IPS-11a (cell line): ENCODE data around the gene KCNJ10.

Experiments
- H3K4me3 ChIP-seq: one replicate; pipeline ENCODE4 v1.5.1; 2013; ENCODE audit warnings: low read depth, low read length, control low read depth

KCNJ10 gene

DNA sequence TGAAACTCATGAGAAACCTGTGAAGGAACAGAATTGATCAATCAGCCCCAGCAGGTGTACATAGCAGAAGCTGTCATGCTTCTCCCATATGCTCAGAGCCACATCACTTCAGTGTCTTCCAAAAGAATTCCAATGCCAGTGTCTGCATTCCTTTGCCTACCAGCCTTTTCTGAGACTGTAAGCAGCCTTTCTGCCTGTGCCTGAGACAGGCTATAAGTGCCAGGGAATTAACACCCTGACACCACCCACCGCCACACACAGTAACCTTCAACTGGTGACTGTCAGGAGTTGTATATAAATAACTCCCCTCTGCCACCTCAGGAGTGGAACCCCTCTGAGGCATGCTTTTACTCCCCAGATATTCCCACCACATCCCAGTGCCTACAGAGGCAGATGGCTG lies 77.8 kb downstream of the KCNJ10 start:
- H3K4me3 ChIP-seq, result no peak overlapping the region

DNA sequence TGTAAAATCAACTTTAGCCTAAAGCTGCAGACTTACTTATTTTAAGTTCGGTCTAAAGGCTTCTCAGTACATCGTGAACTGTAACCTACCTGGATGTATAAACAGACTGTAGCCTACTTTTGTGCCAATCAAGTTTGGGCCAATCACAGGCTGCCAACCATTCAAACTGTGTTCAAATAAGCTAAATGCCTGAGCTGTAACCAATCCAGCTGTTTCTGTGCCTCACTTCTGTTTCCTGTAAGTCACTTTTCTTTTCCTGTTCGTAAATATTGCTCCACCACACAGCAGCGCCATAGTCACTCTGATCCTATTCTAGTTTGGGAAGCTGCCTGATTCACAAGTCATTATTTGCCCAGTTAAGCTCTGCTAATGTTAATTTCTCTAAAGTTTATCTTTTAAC lies 78.4 kb downstream of the KCNJ10 start:
- H3K4me3 ChIP-seq, result no peak overlapping the region

DNA sequence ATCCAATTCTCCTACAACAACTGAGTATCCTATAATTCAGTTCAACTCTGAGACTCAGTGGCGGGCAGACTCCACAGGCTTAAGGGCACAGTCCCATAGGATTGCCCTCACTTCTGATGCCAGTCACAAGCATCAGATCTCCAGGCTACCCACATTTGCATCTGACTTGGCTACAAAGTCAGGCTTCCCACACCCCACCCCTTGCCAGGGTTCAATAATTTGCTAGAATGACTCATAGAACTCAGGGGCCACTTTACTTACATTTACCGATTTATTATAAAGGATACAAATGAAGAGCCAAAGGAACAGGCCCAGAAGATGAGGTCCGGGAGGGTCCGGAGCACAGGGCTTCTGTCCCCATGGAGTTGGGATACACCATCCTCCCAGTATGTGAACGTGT lies 80.0 kb downstream of the KCNJ10 start:
- no peak overlapping the region for H3K4me3 ChIP-seq

DNA sequence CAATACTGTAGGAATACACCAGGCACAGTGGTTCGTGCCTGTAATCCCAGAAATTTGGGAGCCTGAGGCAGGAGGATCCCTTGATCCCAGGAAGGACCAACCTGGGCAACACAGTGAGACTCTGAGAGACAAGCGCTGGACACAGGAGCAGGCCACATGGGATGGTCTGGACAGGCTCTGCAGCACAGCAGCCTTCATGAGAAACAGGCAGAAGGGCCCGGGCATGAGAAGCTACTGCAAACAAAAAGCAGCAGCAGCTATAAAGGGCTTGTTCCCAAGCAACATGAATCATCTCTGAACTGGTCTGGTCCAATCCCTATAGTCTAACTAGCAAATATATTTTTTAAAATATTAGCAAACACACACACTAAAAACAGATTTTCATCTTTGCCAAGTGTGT lies 80.4 kb downstream of the KCNJ10 start:
- no peak overlapping the region for H3K4me3 ChIP-seq

DNA sequence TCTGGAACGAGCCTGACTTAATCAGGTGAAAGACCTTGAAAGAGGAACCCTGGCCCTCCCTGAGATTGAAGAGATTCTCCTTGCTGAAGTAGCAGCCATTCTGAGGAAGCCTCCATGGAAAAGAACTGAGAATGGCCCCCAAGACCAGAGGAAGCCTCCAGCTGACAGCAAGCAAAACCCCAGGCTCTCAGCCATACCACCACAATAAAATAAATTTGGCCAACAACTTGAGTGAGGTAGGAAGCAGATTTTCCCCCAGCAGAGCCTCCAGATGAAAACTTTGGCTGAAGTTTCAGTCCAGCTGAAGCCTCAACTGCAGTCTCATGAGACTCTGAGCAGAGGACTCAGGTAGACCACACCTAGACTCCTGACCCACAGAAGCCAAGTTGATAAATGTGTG lies 82.0 kb downstream of the KCNJ10 start:
- no peak overlapping the region for H3K4me3 ChIP-seq

DNA sequence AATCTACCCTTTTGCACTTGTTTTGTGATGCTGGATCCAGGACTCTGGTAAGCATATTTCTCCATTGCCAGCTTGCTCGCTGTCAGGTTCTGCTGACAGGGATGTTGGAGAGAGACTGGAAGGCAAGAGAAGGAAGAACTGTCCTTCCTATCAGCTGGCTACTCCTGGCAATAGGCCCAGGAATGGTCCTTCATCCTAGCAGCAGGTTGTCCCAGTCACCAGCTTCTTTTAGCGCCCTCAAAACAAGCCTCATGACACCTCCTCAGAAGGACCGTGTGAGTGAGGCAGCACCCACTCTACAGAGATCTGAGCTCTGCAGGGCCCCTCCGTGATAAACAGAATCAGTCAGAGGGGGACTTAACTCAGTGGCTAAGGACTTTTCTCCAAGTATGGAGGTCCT lies 82.8 kb downstream of the KCNJ10 start:
- H3K4me3 ChIP-seq, result no peak overlapping the region

DNA sequence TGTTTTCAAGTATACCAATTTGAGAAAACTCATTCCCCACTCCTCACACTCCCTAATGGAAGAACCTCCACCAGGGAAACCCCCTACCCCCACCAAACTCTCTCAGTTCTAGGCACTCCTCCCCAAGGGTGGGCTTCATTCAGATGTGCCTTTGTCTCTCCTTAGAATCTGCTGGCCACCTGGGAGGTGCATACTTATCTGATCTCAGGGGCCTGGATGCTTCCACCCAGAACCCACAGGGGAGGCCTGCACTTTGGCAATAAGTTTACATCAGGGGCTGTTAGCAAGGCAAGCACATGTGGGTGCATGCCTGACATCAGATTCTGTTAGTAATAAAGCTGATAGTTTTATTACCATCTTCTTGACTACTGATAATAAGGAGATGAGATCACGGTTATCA lies 83.4 kb downstream of the KCNJ10 start:
- H3K4me3 ChIP-seq, result no peak overlapping the region

DNA sequence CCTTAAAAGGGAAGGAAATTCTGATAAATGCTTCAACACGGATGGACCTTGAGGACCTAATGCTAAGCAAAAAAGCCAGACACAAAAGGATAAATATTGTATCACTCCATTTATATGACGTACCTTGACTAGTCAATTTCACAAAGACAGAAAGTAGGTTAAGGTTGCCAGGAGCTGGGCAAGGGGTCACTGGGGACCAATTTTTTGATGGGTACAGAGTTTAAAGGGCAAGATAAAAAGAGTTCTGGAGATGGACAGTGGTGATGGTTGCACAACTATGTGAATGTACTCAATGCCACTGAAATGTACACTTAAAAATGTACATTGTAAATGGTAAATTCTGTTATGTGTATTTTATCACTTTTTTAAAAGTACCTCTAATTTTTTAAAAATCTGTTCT lies 83.9 kb downstream of the KCNJ10 start:
- no peak overlapping the region for H3K4me3 ChIP-seq

DNA sequence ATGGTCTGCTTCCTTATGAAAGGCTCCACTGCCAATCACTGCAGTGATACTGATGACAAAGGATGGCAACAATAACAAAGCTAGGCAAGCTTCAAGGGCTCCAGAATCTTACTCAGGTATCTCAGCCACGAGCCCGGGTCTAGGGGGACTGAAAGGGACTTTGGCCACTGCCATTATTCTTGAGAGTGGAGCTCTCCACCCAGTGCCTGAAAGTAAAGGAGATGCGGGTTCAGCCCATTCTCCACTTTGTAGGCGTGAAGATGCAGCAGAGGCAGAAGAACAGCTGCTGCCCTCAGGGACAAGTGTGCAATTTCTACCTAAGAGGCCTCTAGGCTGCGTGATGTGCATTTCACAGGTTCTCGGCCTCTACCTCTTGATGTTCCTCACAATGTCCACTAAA lies 84.5 kb downstream of the KCNJ10 start:
- H3K4me3 ChIP-seq, result no peak overlapping the region

DNA sequence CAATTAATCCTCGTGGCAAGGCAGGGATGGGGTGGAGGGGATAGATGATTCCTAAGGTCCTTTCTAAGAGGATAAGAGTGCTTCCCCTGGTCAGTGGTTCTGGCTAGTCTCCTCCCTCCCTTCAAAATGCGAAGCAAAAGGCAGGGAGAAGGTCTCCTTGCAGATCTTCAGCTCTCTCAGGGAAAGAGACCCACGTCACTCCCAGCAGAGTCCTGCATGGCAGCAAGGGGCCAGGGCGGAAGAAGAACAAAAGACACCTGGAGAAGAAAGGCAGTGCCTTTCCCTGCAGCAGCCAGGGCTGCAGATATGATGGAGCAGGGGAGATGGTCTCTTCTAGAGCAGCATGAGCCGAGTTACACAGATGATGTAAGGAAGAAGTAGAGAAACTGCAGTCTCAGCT lies 86.3 kb downstream of the KCNJ10 start:
- no peak overlapping the region for H3K4me3 ChIP-seq

DNA sequence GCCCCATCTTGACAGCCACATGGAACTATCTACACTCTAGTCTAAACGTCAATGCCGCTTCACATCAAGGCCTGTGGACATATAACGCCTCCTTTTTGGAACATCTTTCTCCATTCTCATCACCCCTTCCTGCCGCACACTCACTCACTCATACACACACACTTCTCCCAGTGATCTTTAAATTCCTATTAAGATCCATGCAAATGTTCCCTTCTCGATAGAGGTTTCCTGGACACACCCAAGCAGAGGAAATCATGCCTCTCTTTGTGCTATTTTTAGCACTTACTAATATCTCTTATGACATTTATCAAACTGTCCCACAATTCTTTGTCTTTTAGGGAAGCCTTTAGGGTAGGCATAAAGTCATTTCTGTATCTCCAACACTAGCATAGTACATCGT lies 87.7 kb downstream of the KCNJ10 start:
- no peak overlapping the region for H3K4me3 ChIP-seq

DNA sequence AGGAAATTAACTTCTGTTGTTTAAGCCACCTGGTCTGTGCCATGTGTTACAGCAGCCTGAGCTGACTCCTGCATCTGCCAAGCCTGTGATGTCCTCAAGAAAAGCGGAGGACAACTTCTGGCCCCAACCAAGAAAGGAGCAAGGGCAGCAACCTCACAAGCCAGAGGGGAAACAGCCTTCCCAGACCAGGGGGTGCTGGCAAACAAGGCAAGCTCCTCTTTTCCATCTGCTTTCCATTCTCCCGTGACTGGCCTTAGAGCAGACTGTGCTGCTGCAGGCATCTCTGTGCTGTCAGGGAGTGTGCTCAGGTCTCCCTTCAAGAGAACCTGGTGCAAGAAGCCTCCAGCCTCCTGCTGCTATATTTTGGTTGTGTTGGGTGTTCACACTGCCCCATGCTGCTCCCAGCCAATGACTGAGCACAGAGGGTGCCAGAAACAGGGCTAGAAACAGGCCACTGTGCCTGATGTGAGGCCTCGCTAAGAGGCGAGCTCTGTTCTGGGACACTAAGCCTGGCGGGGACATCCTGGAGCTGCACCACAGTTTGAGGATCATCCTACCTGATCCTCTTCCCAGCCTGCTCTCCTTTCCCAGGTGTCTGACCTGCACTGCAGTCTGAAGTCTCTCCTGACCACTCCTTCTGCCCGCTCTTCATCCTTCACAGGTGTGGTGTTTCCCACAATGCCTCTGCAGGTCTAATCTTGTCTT lies 88.5 kb downstream of the KCNJ10 start:
- no peak overlapping the region for H3K4me3 ChIP-seq

DNA sequence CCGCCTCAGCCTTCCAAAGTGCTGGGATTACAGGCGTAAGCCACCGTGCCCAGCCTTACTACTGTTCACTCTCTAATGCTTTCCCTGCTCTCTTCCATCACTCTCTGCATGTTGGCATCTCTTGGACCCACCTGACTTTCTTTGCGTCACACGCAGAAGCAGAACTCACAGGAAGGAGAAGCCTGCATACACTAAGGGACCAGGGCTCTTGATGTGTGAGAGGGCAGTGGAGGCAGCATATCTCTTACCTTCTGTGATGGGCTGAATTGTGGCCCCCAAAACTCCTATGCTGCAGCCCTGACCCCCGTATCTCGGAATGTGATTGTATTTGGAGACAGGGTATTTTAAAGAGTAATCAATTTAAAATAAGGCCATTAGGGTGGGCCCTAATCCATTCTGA lies 89.2 kb downstream of the KCNJ10 start:
- no peak overlapping the region for H3K4me3 ChIP-seq

DNA sequence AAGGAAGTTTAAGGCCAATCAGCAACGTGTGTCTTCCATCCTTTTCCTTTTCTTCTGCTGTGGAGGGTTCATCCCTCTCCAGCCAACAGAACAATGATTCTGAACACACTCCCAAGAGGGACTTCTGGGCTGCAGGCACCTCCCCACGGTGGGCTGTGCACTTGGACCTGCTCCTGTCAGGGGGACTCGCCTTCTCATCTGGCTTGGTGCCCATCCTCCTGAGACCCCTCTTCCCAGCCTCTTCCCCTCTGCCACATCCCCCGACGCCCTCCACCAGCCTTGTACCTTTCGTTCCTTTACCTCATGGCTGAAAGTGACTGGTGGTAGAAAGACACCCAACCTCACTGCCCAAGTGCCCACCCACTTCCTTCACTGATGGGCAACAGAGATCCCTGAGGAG lies 89.9 kb downstream of the KCNJ10 start:
- H3K4me3 ChIP-seq, result no peak overlapping the region

DNA sequence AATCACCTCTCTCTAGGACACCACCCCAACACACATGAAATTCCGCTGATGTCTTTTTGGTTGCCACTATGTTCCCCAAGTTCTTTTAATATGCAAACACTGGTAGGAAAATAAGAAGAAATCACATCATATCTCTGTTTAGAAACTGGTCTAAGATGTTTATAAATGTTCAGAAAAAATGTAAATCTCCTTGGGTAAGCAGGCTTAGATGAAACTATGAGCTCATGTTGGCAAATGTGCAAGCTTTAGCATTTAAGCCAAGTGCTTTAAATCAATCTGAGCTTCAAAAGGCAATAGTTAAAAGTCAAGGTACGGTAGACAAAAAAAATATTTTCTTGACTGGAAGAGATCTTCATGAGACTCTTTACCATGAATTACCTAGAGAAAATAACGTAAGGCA lies 90.7 kb downstream of the KCNJ10 start:
- no peak overlapping the region for H3K4me3 ChIP-seq

DNA sequence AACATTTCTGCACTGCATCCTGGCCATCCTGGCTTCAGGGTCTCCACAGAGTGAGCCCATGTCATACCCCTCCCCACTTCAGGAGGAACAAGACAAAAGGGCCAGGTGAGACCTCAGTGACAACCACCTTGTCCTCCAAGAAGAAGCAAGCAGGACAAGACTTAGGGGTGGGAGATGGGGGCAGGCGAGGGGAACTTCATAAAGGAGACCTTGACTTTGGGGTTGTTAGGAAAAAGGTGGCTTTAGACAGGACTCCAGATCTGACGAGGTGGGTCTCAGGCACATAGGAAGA lies 91.9 kb downstream of the KCNJ10 start:
- no peak overlapping the region for H3K4me3 ChIP-seq

DNA sequence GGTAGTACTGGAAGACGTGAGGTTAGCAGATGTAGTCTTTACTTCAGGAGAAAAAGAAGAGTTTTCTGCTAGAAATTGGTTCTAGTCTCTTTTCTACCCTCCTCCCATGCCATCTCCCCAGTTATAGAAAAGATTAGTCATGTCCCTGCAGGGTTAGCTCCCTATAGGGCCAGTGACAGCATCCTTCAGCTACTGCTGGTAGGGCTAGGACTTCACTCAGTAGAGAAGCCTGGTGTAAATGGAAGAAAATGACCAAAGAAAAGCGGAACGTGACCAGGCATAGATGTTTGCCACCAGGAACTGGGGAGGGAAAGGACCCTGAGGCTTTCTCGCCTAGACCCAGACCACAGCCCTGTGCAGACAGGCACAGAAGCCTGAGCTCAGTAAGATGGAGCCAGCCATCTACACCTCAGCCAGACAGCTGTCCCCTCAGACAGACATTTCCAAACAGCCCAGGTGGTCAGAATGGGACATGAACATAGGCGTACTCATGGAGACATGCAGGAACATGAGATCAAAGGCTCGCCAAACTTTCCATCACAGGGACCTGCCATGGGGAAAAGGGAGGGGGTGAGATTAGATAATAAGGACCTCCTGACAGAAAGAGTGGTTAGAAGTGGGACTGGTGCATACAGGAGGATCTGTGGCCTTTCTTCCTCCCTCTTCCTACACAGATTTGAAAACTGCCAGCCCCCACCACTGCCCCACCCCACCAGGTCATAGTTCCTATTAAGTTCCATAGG lies 92.4 kb downstream of the KCNJ10 start:
- no peak overlapping the region for H3K4me3 ChIP-seq

DNA sequence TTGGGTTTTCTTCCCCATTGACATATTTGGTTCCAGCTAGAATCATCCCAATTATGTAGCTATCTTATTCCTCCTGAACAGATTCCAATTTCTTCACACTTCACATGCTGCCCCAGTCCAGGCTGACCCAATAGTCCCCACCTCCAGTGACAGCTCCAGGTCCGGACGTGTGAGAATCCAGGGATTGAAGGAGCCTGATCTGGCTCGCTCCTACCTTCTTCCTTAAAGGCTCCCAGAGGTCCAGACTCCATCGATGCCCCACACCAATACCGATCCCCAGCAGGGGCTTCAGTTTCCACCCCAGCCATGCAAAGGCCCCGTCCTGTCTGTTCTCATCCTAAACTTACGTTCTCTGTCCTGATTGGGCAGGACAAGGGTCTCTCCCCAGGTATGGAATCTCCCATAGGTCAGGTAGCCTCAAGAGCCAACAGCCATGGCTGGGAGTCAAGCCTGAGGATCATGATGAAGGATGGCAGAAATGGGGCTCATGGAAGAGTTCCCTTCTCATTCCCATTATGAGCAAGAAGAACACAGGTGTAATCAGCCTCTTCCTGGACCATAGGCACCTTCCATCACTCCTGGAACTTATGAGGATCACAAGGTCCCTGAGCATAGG lies 95.5 kb downstream of the KCNJ10 start:
- H3K4me3 ChIP-seq, result no peak overlapping the region

DNA sequence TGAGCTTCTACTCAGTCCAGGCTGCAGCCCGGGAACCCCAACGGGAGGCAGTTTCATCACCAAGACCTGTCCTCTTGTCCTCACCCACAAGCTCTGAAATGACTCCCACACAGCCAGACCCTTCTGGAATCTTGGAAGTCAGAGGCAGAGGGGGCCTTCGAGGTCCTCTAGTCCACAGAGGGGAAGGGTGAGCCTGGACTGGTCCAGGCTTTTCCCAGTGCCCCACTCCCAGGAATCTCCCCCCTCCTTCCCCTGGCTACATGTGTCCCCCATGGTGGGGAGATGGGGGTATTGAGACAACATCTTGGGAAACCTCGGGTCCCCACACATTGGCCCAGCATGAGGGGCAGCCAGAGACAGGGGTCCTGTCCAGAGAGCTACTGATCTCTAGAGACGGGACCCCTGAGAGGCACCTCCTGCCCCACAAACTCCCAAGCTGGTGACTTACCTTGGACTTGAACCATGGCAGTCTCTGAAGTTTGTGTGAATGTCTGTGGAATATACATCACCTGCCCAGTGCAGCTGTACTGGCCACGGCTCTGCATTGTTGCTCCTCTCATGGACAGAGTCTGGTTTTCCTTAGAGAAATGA lies 96.5 kb downstream of the KCNJ10 start:
- H3K4me3 ChIP-seq, result no peak overlapping the region

DNA sequence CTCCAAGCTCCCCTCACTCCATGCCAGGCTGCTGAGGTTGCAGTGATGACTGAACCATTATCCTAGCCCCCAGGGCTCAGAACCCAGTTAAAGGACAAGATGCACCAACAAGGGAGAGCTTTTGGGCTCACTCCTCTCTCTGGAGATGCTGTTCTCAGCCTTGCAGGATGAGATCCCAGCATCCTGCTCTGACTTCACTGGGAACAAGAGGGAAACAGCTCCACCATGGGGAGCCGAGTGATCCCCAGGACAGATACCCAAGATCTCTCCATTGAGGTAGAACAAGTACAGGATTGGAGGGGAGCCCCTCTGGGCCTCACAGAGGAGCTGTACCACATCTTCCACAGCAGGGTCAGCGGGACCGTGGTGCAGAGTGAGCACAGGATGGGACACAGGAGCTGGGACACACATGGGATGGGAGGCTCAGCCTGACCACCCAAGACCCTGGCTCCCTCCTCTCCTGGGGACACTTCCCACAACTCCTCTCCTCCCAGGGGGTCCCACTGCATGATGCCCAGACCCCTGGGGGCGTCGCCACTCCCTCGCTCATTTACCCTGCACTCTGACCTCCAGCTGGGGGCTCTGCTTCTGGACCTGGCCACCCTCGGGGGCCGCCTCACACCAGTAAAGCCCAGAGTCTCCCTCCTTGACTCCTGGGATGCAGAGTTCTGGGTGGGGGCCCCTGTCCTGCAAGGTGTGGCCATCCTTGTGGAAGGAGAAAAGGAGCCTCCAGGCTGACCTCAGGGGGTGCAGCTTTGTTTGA lies 97.3 kb downstream of the KCNJ10 start:
- H3K4me3 ChIP-seq, result no peak overlapping the region

DNA sequence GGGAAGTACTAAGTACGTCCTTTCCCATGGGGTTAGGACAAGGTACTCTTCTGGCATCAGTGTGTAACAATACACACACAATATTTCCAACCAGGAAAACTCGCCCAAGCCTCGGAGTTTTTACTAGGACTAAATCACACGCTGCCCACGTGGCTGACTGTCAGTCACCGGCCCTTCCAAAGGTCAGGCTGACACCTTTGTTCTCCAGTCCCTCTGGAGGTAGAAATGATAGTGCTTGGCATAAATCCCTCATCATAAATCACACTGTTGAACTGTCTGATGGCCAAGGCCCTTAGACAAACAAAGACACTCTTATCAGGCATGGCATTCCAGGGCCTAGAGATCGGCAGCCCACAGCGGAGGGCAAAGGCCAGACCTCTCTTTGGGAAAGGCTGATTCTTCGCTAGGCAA lies 99.0 kb downstream of the KCNJ10 start:
- no peak overlapping the region for H3K4me3 ChIP-seq
